DMS 273 (cell line): ENCODE data around the gene LEKR1.

Source experiments
- DNase-seq: peaks from one replicate; lab custom pipeline; 2025; ENCODE audit not compliant: unreplicated experiment; lab: John Stamatoyannopoulos, UW

LEKR1 gene

DNA sequence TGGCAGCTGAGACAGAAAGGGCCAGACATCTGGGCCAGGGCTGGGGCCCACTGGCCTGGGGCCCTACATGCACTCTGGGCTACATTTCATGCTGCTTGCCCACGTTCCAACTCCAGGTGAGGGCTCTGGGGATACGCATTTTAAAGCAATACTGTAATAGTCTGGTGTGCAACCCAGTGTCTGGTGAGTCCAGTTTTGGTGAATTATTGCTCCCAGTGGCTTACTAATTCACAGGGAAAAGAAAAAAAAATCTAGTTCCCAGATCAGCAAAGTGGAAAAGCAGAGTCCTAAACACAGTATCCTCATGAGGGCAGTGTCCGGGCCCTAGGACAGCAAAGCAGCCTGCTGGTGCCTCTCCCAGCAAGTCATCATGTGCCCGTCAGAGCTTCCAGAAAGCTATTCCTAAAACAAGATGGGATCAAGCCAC is 251.4 kb downstream of the LEKR1 start:
- DNase-seq = no peak

DNA sequence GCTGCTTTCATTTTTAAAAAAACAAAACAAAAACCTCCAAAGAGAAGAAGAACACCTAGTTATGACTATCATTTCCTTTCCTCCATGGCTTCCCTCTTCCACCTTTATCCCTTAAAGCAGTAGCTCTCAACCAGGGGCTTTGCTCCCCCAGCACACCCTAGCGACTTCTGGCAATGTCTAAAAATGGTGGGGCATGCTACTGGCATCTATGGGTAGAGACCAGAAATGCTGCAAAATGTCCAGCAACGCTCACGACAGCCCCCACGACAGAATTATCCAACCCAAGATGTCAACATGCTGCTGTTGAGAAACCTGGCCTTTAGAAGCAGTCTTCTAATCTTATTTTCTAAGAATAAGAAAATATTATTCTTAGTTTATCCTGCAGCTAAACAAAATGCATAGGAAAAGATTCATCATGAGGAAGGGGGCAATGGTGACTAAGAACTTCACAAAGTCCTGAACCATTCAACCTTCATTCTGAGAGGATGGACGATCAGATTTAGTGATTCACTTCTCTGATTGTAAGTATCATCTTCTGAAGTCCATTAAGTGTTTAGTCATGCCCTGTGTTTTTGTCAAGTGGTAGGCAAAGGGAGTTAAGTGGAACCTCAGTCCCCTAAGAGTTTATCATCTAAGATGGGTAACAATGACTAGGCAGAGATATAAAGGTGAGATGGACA is 252.1 kb downstream of the LEKR1 start:
- DNase-seq = peak; percentile 32

DNA sequence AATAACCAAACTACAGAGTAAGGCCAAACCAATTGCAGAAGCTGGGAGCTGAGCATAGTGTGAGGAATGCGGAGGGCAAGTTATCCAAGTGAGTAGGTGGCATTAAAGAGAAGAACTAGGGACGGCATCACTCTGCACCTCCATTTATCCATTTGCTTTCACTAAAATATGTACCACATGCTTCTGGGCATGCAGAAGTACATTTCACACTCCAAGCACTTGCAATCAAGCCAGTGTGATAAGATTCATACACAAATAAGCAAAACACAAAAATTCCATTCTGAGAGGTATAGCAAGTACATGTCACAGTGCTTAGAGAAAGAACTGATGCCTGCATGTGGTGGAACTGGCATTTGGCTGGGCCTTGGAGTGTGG is 252.6 kb downstream of the LEKR1 start:
- DNase-seq = no peak

DNA sequence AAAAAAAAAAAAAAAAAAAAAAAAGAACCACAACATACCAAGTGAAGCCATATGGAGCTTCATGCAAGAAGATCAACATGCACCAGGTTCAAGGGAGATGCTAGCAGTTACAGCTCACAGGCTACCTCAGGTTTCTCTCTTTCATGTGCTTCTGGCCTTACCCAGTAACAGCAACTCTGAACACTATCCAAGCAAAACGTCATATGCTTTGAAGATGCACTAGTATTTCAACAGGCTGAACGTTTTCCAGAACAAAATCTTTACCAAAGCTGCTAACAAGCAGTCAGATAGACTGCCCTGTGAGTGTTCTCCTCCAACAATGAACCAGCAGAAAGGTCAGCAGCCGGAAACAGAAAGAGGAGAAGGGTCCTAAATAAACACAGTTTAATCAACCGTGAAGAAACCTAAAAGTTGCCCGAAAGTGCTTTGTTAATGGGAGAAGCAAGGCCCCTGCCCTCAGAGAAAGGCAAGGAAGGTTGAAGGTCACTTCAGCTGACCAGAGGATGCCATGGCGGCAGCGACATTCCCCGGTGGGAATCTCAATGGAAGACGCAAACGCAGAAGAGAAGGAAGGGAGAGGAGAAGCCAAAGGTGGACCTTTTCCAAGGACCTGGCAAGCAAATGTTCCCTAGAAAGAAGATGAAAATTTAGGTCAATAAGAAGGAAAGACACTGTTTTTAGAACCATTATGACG is 253.7 kb downstream of the LEKR1 start:
- no peak for DNase-seq

DNA sequence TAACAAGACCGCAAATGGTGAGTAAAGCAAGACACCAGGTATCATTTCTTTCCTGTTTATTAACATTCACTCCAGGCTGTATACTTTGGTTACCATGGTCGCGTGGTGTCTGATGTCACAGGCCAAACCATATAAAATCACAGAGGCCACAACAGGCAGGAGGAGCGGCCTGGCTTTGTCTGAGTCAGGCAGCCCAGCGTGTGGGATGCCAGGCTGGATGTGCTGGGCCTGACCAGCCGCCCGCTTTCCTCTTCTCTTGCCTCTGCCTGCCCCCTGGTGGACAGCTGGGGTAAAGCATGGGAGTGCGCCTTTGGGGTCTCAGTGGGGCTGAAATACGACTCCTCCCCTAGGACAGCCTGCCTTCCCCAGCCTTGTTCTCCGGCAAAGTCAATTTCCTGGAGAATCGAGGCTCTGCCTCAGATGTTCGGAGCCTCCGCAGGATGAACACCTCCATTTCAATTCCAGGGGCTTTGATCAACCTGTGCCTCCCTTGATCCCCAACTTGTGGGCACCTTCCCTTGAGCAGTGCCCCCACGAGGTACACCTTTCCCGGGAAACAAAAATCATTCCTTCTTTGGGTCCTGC is 255.6 kb downstream of the LEKR1 start:
- no peak for DNase-seq

DNA sequence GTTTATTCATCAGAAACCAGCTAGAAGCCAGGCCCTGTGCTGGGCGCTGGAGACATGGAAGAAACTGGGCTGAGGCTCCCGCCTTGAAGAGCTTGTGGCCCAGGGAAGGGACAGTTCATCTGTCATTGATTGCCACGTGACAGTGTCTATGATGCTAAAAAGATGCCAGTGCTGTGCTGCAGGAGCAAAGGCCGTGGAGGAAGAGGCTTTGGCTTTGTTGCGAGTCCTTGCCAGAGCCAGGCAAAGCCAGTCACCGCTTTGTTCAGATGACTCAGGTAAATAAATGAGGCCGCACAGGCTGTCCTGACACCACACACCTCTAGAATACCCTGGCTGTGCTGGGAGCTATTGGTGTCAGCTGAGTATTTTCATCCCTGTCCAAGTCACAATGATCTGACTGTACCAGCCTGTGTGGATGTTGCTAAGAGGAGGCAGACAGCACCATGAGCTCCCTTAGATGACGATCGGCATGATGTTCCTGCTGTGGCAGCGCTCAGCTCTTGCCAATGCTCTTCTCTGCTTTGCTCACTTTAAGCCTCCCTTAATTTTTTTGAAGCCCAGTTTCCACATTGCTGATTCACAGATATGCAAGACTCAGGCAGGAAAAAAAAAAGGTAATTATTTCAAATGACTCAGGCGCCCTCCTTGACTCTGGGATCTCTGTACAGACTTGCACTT is 256.3 kb downstream of the LEKR1 start:
- DNase-seq = no peak

DNA sequence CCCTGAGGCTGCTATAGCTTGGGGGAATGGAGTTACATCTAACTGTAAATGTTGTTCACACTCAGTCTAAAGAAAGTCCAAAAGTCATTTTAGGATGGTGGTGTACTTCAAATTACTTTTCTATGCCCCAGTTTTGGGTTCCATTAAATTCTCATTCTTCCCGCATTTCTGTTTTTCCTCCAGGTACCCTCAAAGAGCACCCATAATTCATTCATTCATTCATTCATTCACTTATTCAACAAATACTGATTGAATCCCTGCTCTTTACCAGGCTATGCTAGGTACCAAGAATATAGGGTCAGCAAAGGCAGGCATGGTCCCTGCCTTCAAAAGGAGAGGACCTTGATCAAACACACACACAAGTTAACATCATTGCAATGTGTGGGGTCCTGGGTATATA is 257.7 kb downstream of the LEKR1 start:
- DNase-seq = no peak

DNA sequence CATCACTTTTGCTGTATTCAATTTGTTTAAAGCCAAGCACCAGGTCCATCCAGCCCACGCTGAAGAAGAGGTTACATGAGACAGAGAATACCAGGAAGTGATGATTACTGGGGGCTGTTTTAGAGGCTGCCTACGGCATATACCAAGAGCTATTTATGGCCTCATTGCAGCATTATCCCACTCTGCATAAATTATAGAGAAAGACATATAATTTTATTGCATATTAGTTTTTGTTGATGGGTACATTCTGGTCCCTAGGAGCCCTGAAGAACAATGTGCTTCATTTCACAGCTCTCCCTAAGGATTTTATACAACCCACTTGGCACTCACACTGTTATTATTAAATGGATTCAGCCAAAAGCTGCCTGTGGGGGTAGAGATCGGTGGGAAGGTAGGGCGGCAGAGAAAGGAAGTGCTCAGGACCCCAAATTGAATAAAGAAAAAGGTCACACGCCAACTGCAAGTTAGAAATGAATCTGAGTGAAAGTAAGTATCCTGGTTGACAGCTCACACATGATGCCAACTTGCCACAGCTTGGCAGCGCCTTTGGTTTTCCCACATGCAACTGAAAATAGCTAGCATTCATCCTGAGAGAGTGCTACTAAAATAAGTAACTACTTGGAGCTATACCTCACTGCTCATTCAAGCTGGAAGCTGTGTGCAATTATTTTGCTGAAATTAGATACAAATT is 260.1 kb downstream of the LEKR1 start:
- DNase-seq = no peak

DNA sequence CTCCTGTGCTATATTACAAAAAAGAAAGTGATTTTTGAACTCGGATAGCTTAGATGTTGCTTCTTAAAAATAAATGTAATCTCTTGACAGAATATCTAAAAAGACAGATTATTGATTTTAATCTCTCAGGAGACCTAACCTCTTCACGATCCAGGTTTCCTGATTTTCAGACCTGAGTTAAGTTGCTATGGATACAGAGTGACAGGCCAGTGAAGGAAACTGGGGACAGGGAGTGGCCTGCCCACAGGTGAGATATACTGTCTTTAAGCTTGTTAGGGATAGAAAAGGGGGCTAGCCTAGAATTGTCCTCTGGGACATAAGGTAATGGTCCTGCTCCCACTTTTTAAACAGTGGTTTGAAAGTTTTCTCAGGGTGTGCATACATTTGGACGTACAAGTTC is 260.6 kb downstream of the LEKR1 start:
- DNase-seq = no peak

DNA sequence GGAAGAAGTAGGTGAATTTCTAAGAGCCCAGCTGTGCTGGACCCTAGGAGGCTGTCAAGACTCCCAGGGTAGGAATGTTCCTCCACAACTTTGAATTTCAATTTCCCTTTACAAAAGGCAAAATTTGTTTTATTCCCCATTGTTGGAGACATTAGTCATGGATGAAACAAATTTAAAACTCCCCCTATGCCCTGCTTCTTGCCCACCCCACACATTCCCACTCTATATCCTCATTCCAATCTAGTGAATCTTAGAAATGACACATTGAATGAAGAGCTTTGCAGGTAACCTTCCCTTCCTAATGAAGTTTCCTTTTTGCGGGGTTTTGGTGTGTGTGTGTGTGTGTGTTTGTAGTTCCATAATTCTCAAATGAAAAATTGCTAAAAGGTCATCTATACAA is 261.2 kb downstream of the LEKR1 start:
- DNase-seq = no peak

DNA sequence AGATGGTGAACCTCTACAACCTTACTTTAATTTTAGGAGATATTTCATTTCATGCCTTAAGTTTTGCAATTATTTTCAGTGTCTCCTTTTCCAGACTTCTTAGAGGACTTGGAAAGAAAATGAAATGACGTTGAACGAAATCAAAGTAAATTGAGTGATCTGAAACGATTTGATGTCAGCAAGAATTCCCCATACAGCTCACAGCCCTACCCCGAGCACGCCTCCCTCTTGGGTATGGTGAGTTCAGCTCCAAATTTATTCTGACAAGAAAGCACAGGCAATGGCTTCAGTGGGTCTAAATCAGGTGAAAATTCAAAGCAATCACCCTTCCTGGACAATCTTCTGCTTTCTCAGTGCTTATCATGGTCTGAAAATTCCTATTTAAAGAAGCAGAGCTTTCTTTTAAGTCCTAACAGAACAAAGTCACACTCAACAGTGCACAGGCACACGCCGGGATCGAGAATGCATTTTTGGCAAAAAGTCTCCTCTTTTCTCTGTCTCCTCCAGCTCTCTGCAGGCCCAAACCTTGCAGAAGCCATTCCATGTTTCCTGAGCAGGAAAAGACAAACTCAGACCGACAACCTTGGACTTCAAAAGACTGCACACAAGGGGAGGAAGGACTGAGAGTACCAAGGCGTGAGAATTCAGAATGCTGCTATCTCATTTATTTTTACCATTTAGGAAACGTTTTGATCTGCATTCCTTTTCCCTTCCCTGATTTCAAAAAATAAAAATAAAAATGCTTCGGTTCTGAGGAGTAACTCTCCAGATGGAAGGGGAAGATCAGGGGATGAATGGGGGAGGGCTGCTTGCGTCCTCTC is 261.8 kb downstream of the LEKR1 start:
- DNase-seq = no peak

DNA sequence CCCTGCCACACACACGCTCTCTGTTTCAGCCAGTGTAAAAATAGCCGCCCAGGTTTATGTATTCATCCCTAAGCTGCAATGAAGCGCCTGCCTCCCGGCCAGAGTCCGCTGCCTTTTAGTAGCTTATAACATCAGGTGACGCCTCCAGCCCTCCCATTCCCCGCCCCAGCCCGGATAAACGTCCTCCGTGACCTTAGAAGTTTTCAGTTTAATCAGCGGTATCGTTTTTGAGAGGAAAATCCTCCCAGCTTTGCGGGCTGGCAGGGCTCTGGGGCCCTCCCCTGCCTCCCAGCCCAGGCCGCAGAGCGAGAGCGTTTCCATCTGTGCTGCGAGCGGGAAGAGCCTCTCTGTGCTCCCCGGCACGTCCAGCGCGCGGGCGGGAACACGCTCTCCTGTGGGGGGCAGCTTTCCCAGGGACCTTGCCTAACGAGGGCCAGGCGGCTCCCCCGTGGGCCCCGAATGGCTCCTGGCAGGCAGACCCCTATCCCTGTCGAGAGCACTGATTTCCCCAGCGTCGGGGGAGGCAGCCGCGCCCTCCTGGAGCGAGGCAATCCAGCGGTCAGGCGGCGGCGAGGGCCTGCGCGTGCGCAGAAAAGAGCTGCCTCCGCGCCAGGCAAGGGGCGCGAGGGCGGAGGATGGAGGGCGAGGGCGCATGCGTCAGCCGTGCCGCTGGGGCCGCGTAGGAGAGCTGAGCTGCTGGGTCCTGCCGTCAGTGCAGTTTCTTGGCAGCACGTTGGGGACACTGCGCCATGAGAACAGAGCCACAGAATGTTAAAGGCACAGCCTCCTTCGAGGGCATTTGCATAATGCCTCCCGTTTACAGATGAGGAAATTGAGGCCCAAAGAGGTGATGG is 262.7 kb downstream of the LEKR1 start:
- DNase-seq = no peak

DNA sequence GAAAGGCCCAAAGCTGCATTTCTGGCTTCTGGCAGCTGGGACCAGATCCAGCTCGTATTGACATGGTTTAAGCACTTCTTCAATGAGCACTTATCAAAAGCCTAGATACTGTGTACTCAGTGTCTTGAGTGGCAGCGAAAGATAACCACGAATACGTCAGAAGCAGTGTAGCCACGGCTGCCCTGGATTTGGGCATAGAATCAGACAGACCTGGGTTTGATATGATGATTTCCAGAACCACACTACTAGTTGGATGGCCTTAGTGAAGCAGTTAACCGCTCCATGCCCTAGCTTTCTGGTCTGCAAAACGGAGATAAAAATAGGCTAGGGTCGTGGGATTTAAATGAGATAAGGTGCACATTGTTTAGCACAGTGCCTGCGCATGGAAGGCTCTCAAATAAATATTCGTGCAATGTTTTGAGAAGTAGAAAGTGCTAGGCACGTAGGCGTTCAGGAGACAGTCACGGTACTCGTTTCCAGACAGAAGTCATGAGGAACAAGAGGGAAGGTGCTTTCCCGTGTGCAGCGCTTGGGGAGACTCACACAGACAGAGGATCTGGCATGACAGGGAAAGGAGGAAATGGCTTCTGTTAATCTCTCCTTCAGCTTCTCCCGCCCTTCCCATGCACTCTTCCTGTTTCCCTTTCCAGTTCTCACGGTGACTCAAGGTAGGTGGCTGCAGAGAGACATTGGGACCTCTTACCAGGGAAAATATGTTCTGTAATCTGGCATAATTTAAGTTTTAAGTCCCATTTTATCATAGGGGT is 263.5 kb downstream of the LEKR1 start:
- no peak for DNase-seq

DNA sequence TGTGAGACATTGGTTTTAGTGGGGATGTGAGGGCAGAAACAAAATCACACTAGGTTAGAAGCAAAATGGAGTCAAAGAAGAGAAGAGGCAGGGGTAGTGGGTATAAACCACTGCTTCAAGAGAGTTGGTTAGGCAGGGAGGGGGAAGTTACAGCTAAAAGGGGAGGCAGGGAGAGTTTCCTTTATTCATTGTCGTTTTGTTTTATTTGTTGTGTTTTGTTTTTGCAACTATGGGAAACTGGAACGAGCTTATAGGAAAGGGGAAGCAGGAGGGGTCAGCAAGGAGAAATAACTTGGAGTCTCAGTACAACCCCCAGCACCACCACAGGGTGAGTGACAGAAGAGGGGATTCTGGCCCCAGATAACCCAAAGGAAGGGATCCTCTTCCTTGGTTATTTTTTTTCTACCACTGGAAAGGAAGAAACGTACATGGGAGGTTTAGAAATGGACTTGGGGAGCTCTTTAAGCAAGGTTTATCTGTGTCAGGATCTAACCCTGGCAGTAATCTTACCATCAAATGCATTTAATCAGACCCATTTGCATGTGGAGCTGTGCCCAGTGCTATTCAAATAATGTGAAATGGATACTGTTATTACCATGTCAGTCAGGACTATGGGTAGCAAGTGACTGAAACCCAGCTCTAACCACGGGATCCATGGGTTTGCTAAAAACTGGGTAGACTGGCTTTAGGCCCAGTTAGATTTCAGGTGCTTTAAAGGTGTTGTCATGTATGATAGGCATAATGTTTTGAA is 265.1 kb downstream of the LEKR1 start:
- no peak for DNase-seq

DNA sequence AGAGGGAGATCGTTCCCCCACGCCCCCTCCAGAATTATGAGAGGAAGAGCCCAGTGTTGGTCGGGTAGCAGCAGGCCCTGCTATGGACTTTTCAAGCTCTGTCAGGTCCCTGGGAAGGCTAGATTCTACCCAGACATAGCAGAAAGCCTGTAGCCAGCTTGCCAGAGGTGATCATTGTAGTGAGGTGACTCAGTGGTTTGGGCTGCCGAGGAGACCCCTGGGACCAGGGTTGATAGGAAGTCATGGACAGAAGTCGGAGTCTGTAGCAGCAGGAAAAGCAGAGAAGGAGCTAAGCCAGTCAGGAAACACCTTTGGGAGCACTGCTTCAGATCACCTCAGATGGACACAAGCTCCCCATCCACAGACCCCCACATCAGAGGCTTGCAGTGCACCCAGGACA is 266.1 kb downstream of the LEKR1 start:
- no peak for DNase-seq

DNA sequence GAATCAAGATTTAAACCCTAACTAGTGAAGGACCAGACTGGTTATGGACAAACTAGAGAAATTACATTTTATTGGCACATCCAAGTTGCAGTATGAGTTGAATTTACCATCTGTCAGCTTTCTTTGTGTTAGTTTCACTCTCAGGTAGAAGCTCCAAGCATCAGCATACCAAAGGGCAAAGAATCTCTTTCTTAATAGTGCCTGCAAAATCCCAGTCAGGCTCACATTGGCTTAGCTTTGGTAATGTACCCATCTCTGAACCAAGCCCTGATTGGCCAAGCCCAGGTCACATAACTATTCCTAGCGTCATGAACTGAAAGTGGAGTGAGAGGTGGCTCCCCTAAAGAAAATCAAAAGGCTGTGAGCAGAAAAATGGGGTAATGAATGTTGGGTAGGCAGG is 266.9 kb downstream of the LEKR1 start:
- DNase-seq = no peak

DNA sequence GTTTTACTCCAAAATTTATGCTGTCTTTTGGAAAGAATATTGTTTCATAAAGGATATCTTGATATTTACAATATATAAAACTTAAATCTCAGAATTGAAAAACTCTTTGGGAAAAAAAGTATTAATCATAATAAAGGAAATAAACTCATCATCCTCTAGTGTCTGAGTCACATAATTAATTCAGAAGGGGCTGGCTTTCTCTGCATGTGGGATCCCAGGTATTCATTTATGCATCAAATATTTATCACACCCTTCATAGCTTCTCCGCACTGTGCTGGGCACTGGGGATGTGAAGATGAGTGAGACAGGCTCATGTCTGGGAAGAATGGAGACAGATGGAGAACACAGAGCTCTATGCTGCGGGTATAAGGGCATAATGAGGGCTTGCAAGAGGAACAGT is 268.1 kb downstream of the LEKR1 start:
- DNase-seq = no peak

DNA sequence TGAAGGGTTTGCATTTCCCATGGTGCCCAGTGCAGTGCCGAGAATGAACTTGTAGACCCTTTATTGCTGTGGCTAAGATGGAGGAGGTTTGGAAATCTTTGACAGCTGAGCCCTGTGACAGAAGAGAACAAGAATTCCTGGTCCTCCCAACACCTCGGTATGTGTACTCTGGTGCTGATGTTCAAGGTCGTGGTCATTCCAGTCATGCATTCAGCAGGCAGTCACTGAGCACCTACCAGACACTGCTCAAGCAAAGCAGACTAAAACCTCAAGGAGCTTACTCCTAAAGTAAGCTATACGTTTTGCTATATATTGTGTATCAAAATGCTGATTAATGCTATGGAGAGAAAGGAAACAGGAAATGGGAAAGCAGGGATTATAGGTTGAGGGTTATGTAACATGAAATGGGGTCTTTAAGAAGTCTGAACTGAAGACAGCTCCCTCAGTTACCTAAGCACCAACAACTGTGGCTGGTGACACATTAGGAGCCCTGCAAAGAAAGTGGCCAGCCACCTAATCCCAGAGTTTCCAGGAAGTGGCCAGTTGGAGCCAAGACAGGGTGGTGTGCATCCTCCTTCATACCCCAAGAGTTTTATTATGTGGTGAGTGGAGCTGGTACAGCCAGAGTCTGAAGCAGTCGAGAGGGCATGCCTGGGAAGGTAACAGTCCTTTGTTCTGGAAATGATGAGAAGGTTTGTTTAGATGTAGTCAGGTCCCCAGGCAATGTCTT is 268.8 kb downstream of the LEKR1 start:
- DNase-seq = no peak
